ENCODE measurements around the gene CLDN9.

The CLDN9 gene

GRCh38 chr16:3026003-3026378 is 13.3 kb downstream of the CLDN9 start:
- no peak for TF ChIP-seq CTCF (IDR thresholded peaks at IDR 0.05; ENCODE audit: insufficient read depth, low read length, poor library complexity, severe bottlenecking)
- H3K4me3 ChIP-seq (replicated peaks; ENCODE audit: low read depth, low read length): no peak overlapping the region
- no peak for DNase-seq (ENCODE audit: extremely low read depth, insufficient read length)
- peaks cover 5% of the 10 kb centered on the region for H3K27me3 ChIP-seq (replicated peaks; ENCODE audit: control insufficient read depth, insufficient read depth, low read length)
- H3K36me3 ChIP-seq (ENCODE audit: control insufficient read depth, insufficient read depth, low read length): peaks cover 15% of the 10 kb centered on the region

GRCh38 chr16:3026609-3027488 is 14.1 kb downstream of the CLDN9 start:
- DNase-seq (ENCODE audit: extremely low read depth, insufficient read length): no peak
- Histone ChIP-seq H3K27me3 (replicated peaks; ENCODE audit: control insufficient read depth, insufficient read depth, low read length) (peaks cover 5% of the 10 kb centered on the region), H3K4me3 (replicated peaks; ENCODE audit: low read depth, low read length) (no peak overlapping the region), H3K36me3 (ENCODE audit: control insufficient read depth, insufficient read depth, low read length) (peaks cover 15% of the 10 kb centered on the region)
- no peak for TF ChIP-seq CTCF (IDR thresholded peaks at IDR 0.05; ENCODE audit: insufficient read depth, low read length, poor library complexity, severe bottlenecking)

GRCh38 chr16:3027489-3027795 is 14.7 kb downstream of the CLDN9 start:
- no peak for TF ChIP-seq CTCF (IDR thresholded peaks at IDR 0.05; ENCODE audit: insufficient read depth, low read length, poor library complexity, severe bottlenecking)
- Histone ChIP-seq H3K27me3 (replicated peaks; ENCODE audit: control insufficient read depth, insufficient read depth, low read length) (peaks cover 5% of the 10 kb centered on the region), H3K4me3 (replicated peaks; ENCODE audit: low read depth, low read length) (no peak overlapping the region), H3K36me3 (ENCODE audit: control insufficient read depth, insufficient read depth, low read length) (peaks cover 15% of the 10 kb centered on the region)
- no peak for DNase-seq (ENCODE audit: extremely low read depth, insufficient read length)

GRCh38 chr16:3027983-3028715 is 15.4 kb downstream of the CLDN9 start:
- H3K36me3 ChIP-seq (ENCODE audit: control insufficient read depth, insufficient read depth, low read length): peaks cover 15% of the 10 kb centered on the region
- DNase-seq (ENCODE audit: extremely low read depth, insufficient read length): peak; percentile 87
- peak; percentile 87 for TF ChIP-seq CTCF (IDR thresholded peaks at IDR 0.05; ENCODE audit: insufficient read depth, low read length, poor library complexity, severe bottlenecking)
- no peak overlapping the region for H3K4me3 ChIP-seq (replicated peaks; ENCODE audit: low read depth, low read length)
- peaks cover 6% of the 10 kb centered on the region for H3K27me3 ChIP-seq (replicated peaks; ENCODE audit: control insufficient read depth, insufficient read depth, low read length)

- H3K36me3 ChIP-seq (ENCODE audit: control insufficient read depth, insufficient read depth, low read length): peaks cover 15% of the 10 kb centered on the region
- H3K27me3 ChIP-seq (replicated peaks; ENCODE audit: control insufficient read depth, insufficient read depth, low read length): peaks cover 6% of the 10 kb centered on the region
- DNase-seq (ENCODE audit: extremely low read depth, insufficient read length): no peak
- no peak for TF ChIP-seq CTCF (IDR thresholded peaks at IDR 0.05; ENCODE audit: insufficient read depth, low read length, poor library complexity, severe bottlenecking)
- no peak overlapping the region for H3K4me3 ChIP-seq (replicated peaks; ENCODE audit: low read depth, low read length)
Measured at GRCh38 chr16:3028716-3029319, 16.1 kb downstream of the CLDN9 start.

Data from GM06990 (cell line).